ENCODE results near the gene FRZB.

Gene FRZB, protein sequence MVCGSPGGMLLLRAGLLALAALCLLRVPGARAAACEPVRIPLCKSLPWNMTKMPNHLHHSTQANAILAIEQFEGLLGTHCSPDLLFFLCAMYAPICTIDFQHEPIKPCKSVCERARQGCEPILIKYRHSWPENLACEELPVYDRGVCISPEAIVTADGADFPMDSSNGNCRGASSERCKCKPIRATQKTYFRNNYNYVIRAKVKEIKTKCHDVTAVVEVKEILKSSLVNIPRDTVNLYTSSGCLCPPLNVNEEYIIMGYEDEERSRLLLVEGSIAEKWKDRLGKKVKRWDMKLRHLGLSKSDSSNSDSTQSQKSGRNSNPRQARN

DNA sequence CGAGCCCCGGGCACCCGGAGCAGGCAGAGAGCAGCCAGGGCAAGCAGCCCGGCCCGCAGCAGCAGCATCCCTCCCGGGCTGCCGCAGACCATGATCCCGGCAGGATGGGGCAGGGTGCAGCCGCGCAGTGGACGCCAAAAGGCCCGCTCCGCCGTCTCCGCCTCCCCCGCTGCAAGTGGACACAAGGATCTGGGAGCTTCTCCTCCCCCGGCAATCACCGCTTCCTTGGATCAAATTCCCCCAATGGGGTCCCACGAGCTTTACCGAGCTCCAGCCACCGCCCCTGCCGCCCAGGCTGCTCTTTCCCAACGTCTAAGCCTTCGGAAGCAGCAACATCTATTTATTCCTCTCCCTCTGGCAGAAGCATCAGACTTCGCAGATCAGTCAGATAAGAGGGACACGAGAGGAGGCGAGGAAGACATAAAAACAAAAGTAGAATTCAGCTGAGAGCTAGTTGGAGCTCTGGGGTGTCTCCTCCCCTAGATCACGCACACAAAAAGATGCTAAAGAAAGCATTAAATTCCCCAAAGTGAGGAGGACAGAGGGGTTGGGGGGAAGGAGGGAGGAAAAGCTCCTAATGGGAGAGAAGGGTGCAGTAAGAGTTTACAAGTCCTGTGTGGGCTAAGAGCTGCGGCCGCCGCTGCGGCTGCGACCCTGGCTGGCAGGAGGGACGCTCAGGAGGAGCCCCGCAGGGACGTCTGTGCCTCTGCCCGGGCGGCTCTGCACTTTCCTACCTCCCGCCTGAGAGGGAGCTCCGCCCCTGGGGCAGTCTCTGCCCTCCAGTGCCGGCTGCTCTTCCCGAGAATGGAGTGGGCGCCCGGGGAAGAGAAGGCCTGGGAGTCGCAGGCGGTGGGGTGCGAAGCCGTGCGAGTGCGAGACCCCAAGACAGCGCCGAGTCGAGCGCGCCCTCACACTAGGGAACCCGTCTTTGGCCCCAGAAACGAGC is at the start of gene FRZB:
Gene FRZB (minus strand): TSS at position 177 of the 946 bp plus-strand sequence. CDS start 85 bp downstream, at position 92.
- DNase-seq, result no peak
- in situ Hi-C loops (cut with MboI; ENCODE audit: low pct_unique_long_range_greater_than_20kb, low sequenced_read_pairs), result no loop called here

DNA sequence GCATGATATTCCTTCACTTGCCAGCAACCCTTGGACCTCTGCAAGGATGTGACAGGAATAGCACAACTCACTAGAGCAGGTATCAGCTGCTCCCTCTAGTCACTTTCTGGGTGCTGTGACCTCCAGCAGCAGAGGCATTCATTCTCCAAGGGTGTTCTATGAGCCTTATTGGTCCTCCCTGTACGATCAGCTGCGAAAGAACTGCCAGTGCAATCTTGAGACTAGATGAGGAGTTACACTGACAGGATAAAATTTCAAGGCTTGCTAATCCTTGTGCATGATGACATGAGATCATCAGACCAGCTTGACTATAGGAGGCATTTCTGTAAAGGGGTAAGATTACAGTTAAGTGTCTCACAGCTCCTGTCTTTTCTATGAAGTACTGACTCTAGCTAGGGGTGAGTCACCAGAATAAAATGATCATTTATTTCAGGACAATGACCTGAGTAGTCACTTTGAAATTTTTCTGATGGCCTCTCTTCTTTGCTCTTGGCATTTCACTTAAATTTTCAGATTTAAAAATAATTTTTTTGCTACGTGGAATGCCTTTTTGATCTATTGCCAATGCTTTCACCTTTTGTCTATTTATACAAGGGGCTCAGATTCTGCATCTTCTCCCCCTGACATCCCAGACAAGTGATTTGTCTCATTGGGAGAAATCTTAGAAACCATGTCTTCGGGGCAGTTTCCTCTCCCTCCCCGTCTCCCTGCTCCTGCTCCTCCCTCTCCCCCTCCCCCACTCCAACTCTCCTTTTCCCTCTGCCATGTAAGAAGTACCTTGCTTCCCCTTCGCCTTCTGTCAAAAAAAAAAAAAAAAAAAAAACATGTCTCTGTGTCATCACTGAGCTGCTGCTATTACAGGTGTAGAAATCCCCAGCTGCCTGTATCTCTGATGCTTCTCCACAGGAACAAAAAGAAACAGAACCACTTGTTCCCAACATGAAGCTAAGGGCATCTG is 49.2 kb upstream of the FRZB start:
- no peak for DNase-seq
- in situ Hi-C loops (cut with MboI; ENCODE audit: low pct_unique_long_range_greater_than_20kb, low sequenced_read_pairs), result no loop called here

DNA sequence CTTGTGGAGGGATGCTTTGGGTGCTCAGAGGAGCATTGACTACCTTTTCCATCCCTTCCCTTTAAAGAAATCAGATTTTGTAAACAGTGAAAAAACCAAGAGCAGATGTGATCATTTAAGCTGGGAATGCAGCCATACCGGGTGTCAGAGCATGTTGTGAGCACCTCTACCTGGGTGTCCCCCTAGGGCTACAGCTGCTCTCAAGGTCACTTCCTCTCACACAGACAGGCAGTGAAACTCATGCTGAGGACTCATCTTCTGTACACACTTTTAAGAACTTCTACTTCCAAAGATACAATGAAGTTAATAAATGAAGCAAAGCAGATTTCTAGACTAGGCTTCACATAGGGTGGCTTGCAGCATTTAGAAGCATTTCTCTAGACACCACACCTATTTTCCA is 48.4 kb upstream of the FRZB start:
- DNase-seq, result no peak
- in situ Hi-C loops (cut with MboI; ENCODE audit: low pct_unique_long_range_greater_than_20kb, low sequenced_read_pairs), result no loop called here

DNA sequence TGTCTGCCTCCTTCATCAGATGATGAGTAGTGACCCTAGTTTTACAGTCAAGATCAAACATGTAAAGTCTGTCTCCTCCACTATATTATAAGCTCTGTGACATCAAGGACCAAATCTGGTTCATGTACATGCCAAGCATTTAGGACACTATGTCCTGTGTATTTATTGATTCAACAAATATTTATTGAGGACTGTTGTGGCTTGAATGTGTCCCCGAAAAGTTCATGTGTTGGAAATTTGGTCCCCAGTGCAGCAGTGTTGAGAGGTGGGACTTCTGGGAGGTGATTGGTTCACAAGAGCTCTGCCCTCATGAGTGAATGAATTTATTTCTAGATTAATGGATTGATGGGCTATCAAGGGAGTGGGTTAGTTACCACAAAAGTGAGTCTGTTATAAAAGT is 46.6 kb upstream of the FRZB start:
- in situ Hi-C loops (cut with MboI; ENCODE audit: low pct_unique_long_range_greater_than_20kb, low sequenced_read_pairs), result no loop called here
- DNase-seq, result no peak

DNA sequence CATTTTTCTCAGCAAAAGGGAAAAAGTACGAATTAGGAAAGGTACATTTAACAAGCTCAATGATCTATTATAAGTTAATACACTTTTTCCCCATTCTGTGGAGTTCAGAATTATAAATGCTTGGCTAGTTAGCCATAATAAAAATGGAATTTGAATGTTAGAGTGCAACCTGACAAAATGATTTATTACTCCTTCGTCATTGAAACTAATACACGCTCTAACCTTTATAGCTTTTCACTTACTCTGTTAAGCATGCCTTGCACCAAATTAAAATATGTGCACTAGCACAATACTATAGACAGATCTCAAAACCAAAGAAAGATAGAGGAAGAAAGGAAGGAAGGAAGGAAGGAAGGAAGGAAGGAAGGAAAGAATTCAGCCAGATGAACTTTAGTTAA is 46.1 kb upstream of the FRZB start:
- DNase-seq, result no peak
- in situ Hi-C loops (cut with MboI; ENCODE audit: low pct_unique_long_range_greater_than_20kb, low sequenced_read_pairs), result no loop called here

DNA sequence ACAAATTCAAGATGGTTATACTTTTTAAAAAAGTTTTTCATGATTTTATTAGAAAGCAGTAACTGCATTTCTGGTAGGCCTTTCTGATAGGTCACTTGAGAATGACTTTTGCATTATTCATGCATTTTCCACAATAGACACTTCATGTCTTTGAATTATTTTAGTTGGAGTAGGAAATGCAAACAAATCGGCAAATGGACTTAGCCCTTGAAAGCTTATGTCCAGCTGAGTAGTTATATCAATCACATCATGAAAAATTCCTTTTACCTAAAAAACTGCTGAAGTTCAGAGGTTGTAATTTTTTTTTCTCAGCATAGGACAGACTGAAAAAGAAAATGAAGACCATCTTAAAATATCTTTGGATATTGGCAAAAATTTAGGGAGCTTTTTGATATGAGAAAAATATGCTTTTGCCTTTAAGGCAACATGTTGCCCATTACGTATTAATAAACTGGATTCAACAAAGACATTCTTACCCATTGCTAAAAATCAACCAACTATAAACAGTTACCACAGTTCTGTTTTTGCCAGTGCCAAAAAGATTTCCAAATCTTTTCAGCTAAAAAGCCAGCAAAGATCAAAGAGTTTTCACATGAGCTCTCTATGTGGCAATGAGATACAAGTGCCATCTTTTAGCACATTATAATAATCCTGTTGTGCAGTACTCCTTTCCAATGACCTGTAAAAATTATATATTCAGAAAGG is 45.5 kb upstream of the FRZB start:
- DNase-seq, result no peak
- in situ Hi-C loops (cut with MboI; ENCODE audit: low pct_unique_long_range_greater_than_20kb, low sequenced_read_pairs), result no loop called here

DNA sequence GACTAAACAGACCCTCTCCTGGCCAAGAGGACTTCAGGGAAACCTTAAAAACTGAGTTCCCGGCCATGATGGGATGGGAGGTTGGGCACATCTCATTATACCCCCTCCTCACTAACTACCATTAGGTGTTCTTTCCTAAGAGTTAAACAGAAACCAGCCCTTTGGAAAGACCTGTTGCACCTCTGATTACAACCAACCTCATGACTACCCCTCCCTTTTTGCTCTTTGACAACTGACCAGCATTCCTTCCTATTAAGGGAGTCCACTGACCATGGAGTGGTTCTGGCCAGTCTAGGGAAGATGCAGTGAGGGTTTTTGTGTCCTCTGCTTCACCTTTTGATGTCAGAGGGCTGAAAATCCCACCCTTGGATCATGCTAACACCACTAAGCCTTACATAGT is 44.5 kb upstream of the FRZB start:
- DNase-seq, result no peak
- in situ Hi-C loops (cut with MboI; ENCODE audit: low pct_unique_long_range_greater_than_20kb, low sequenced_read_pairs), result no loop called here

DNA sequence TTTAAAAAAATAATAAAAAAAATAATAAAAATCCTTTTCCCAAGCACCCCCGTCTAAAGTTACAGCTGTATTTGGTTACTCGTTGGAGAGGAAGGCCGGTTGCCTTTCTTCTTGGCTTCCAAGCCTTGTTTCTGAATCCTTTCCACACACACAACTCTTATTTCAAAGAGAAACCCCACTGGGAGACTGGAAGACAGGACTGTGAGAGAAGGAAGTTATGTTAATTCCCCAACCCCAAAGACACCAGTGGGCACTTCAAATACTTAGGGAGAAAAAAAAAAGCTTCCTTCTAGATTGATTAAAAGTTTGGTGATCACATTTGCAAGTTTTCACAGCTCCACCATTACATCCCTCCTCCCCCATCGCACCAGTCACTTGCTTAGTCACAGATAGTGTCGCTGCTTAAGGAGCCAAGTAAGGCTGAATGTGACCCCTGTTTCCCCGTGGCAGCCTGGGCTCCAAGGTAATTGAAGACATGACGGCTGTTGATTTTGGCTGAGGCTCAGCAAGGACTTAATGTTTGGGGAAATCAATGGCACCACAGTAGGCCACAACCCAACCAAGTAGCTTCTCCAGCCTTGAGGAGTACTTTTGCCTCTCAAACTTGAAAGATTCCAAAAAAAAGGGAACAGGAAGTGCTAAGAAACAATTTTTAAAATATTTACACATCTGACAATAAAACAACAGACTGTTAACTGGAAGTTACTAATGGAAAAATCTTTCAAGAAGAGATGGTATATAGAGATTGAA is 40.8 kb upstream of the FRZB start:
- DNase-seq, result no peak
- in situ Hi-C loops (cut with MboI; ENCODE audit: low pct_unique_long_range_greater_than_20kb, low sequenced_read_pairs), result no loop called here

DNA sequence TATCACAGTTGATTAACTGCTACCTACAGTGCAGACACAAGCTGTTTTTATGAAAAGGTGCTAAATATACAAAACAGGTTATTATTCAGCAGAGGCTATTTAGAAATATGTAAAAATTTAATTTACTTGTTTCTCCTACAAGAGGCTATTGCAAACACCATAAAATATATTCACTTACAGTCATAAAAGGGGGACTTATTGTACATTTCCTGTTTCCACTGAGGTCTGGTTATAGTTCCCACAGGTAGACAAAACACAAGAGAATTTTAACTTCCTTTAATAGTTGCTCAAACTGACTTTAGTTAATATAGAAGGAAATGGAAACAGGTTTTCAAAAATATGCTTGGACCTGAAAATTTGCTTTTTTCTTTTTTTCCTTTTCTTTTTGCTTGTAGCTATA is 40.0 kb upstream of the FRZB start:
- in situ Hi-C loops (cut with MboI; ENCODE audit: low pct_unique_long_range_greater_than_20kb, low sequenced_read_pairs), result no loop called here
- DNase-seq, result no peak

DNA sequence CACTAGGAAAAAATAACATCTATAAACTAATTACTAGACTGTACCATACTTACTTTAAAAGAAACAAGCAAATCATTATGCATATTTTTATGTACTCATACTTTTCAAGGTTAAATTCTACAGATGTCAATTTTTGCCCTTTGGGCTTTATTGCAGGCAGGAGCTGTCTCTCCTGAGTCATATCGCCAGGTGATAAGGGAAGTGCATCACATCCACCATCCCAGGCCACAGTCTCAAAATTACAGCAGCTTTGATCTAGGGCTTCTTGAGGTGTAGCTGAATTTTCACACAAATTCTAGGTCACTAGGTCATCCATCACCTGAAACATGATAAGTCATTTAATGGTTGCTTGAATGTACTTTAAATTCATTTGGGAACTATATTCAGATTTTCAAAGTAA is 38.4 kb upstream of the FRZB start:
- in situ Hi-C loops (cut with MboI; ENCODE audit: low pct_unique_long_range_greater_than_20kb, low sequenced_read_pairs), result no loop called here
- no peak for DNase-seq

DNA sequence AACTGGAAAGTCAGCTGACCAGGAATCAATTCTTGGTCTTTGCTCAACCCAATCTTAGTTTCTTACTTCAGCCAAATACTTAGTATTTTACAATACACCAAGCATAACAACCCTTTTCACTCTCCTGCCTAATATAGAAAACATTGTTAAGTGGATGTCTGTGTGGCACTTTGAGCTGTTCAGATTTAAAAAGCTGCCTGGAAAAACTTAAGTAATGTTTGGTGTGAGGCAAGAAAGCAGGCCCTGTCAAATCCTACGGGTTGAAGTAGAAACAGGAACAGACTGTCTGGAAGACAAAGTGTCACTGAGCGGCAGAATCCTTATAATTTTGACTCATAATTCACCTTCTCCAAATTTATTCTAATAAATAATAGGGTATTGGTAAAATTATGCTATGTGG is 37.1 kb upstream of the FRZB start:
- no peak for DNase-seq
- in situ Hi-C loops (cut with MboI; ENCODE audit: low pct_unique_long_range_greater_than_20kb, low sequenced_read_pairs), result no loop called here

DNA sequence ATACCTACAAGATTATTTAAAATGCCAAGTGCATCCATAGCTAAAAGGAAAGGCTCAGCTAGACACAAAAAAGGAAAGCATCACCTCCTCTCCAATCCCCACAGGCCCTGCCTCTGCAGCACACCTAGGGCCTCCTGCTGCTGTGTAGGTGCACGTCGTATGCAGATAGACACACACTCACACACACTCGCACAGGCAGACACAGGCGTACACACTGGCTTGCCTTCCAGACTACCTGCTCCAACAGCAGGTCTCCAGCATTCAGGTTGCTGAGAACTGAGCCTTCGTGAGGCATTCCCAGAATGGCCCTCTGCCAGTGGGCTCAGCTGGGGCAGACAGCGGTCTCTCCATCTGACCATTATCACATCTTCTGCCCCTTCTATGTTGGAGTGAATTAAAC is 35.3 kb upstream of the FRZB start:
- in situ Hi-C loops (cut with MboI; ENCODE audit: low pct_unique_long_range_greater_than_20kb, low sequenced_read_pairs), result no loop called here
- no peak for DNase-seq

DNA sequence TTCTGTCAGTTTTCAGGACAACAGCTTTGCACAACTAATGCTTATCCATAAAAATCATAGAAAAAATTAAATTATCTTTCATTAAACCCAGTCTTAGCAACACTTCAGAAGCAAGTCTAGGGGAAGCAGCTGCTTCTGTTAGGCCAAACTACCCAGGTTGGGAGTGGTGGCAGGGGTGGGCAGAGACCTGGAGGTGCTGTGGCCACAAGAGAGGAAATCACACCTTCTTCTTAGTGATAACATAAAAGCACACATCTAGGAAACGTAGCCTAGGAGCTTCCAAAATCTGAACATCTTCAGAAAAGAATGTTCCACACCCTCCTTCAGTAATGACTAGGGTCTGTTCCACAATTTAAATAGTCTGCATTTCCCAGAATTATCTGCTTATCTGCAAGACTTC is 32.3 kb upstream of the FRZB start:
- in situ Hi-C loops (cut with MboI; ENCODE audit: low pct_unique_long_range_greater_than_20kb, low sequenced_read_pairs), result no loop called here
- no peak for DNase-seq

DNA sequence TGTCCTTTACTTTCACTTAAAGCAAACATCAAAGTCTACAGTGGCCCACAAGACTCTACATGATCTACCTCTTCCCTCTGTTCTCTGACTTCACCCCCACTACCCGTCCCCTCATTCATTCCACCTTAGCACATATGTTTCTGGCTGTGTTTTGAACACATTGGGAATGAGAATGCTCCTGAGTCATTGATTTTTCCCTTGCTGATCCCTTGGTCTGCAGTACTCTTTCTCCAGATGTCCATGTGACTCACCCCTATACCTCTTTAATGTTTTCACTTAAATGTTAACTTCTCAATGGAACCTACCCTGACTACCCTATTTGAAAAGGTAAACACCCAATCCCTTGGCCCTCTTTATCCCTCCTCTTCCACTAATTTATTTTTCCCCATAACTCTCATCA is 30.7 kb upstream of the FRZB start:
- in situ Hi-C loops (cut with MboI; ENCODE audit: low pct_unique_long_range_greater_than_20kb, low sequenced_read_pairs), result no loop called here
- DNase-seq, result no peak

DNA sequence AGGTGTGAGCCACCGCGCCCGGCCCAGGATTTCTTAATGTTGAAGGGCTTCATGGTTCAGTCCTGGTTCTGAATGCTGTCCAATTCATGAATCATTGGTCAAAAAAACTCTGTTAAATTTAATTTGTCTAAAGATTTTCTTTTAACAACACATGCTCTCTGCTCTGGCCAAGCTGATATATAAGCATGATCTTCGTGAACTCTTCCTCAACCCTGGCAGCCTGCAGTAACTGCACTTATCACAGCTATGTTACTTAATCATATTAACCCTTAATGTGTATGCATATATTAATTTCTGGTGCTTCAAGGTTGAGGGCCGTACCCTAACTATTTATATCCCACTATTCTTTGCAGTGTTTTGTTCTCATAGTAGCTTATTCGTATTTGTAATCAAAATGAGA is 29.4 kb upstream of the FRZB start:
- in situ Hi-C loops (cut with MboI; ENCODE audit: low pct_unique_long_range_greater_than_20kb, low sequenced_read_pairs), result no loop called here
- DNase-seq, result no peak

DNA sequence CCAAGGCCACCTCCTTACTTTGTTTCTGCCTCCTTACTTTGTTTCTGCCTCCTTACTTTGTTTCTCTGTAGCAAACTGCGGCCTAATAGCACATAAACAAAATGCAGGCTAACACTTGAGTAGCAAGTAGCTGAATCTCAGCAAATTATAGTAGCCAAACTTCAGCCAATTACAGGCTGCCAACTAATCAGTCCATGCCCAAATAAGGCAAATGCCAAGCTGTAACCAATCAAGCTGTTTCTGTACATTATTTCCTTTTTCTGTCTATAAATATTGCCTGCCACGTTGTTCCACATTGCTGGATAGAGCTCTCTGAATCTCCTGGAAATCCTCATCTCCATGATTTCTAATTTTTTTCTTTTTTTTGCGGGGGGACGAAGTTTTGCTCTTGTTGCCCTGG is 28.7 kb upstream of the FRZB start:
- DNase-seq, result no peak
- in situ Hi-C loops (cut with MboI; ENCODE audit: low pct_unique_long_range_greater_than_20kb, low sequenced_read_pairs), result no loop called here

DNA sequence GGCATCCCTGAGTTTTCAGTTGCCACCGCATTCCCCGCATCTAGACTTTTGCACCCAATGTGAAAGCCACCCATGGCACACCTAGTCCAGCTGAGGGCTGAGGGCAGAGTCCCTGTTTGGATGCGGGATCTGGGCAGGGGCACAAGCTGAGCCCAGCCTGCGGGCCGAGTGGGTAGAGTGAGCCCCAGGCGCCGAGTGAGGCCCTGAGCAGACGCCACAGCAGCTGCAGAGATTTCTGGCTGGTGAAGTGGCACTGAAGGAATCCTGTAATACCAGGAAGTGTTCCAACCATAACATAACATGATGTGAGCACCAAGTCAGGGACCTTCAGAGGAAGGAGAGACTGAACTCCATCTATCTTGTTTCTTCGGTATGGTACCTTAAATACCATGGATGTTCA is 27.7 kb upstream of the FRZB start:
- DNase-seq, result no peak
- in situ Hi-C loops (cut with MboI; ENCODE audit: low pct_unique_long_range_greater_than_20kb, low sequenced_read_pairs), result no loop called here

DNA sequence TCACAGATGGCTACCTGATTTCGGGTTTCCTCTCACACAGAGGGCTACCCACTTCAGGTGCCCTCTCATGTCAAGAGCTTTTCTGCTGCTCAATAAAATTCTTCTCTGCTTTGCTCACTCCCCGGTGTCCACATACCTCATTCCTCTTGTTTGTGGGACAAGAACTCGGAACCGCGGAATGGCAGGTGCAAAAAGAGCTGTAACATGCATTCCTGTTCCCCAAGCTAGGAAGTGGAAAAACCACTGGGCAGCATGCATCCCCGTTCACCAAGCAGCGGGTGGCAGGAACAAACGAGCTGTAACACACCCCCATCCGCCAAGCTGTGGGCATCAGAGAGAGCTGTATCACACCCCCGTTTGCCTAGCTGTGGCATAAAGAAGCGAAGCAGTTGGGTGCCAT is 27.2 kb upstream of the FRZB start:
- in situ Hi-C loops (cut with MboI; ENCODE audit: low pct_unique_long_range_greater_than_20kb, low sequenced_read_pairs), result no loop called here
- DNase-seq, result no peak
